Non-pigmented ciliary epithelial cell (primary cell): ENCODE measurements around the gene PDGFRA.
"Not testable (repeated sequence)": the region's sequence is repeated elsewhere in the genome, so short reads cannot be mapped to it uniquely, and the experiment has no call there.

Source experiments
- DNase-seq: peaks from one replicate; pipeline ENCODE4 v3.0.0-alpha.2; 2010; ENCODE audit warnings: low read depth

Gene PDGFRA

DNA sequence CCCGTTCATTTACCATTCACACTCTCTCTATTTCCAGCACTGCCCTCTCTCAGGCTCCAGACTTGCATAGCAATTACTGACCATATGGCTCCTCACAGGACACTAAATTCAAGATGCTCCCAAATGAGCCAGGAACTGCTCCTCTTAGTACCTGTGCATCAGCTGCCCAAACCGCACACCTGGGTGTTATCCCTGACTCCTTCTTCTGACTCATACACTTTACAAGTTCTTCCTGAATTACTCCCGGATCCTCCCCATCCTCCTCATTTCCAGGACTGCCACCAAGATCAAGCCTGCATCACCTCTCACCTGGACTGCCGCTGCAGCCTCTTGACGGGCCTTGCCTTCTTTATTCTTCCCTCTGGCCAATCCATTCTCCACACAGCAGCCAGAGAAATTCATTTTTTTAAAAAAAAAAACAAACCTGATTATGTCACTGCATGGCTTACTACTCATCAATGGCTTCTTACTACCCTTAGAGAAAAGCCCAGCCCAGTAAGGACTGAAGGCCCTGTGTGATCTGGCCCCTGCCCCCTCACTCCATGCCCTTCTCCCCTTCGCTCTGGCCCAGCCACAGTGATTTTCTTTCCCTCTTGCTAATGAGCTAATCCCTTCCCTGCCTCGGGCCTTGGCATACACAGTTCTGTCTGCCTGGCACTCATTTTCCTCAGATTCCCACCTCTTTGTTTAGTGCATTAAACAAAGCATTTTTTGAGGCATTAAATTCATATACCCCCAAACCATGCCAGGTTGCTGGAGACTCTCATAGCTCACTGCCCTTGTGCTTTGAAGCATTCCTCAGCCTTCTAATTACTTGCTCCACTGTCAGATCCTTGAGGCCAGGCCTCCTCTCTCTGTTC lies 92.0 kb downstream of the PDGFRA start:
- DNase-seq, result no peak

DNA sequence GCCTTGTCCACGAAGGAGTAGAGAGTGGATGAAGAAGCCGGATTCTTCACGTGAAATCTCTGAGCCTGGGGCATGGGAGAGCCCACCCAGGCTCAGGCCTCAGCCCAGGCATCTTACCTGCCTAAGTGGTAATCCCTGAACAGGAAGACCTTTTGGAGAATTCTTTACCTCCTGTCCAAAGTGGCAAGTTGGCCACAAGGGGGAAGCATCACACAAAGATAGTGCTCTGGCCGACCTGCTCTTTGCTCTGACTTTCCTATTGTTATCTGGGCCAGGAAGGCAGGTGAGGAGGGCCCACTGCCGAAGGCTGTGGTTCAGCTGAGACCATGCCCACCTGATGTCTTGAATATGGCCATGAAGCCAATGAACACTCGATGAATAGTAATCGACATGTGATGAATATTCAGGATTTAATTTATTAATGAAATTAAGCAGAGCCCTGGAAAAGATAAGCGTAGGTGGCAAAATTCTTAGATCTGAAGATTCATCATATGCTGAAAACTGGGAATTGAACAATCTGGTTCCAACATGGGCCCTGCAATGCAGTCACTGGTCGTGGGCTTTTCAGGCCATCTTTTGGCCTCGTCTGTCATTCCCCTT lies 93.8 kb downstream of the PDGFRA start:
- peak; percentile 20 for DNase-seq

DNA sequence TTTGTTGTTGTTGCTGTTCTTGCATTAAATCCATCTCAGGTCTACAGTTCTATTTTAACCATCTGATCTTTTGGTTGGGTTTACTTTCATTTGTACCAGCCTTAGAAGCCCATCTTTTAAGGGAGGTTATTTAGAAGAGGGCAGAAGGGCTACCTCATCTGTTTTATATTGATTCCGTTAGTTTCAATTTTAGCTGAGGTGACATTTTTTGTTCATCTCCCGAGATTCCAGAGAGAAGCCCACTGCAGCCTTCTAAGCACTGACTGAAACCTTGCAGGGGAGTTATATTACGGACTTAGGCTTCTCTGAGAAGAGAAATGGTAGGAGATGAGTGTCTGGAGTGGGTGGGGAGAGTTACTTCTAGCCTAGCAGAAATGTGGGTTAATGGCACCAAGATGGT lies 101.8 kb downstream of the PDGFRA start:
- DNase-seq, result no peak

DNA sequence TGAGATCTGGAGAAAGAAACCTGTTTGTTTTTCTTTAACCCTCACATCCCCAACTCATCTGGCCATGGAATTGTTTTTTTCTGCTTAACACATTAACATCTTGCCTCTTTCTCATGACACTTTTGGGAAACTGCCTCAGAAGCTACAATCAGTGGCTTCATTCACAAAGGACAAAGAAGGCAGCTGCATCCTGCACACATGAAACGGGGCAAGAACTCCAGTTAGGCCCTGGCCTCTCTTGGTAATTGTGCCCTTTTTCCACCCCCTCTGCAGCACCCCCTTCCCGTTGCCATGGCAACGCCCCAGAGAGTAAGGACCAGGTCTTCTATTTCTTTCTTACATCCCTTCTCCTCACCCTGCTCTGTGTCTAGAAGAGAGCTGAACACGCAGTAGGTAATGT lies 103.4 kb downstream of the PDGFRA start:
- no peak for DNase-seq

DNA sequence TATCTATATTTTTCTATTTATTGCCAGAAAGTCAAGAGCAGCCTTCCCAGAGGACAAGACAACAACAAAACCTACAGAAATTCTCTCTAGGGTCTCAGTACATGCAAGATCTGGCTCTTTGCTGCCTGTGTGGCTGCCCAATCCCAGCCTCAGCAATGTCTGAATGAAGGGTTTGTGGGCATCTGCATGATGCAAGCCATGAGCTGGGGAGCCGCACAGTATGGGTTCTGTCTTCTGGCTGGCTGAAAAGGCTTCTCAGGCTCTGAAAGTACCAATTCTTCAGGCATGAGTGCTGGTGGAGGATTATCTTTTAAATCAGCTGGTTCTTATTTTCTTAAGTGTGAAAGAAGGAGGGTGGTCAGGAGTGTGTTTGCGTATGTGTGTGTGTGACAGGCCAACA lies 104.6 kb downstream of the PDGFRA start:
- no peak for DNase-seq

DNA sequence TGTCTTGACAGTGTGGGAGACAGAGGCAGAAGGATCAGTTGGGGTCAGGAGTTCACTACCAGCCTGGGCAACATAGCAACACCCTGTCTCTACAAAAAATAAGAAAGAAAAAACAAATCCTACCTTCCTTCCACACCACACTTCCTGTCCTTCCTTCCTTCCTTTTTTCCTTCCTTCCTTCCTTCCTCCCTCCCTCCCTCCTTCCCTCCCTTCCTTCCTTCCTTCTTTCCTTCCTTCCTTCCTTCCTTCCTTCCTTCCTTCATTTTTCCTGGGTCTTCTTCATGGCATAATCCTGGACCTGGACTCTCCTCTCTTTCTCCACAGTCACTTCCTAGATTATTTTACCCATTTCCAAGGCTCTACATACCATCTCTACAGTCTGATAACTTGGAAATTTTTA lies 105.7 kb downstream of the PDGFRA start:
- DNase-seq, result not testable (repeated sequence)

DNA sequence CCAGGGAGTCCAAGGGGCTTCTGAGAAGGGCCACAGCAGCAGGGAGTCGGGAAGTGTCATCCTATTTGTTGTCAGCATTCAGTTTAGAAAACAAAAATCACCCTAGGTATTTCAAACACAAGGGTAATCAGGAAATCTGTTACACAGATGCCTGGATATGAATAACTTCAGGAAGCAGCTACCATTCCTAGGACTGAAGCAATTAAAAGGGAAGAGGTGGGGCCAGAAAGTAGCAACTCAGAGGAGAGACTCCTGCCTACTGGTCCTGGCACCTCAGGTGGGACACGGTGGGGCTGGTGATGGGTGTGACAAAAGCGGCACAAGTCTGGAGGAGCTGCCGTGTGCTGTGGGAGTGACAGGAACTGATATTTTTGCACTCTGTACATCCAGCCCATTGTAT lies 107.9 kb downstream of the PDGFRA start:
- no peak for DNase-seq

DNA sequence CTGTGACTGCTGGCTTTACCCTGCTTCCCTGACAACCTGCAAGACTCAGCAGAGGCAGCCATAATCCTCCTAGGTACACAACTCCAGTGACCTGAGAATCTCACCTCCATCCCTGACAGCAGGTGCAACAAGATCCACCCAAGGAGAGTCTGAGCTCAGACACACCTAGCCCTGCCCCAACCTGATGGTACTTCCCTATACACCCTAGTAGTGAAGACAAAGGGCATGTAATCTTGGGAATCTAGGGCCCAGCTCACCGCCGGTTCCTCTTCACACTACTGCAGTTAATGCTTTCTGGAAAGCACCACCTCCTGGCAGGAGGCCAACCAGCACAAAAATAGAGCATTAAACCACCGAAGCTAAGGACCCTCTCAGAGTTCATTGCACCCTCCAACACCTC lies 113.0 kb downstream of the PDGFRA start:
- DNase-seq, result not testable (repeated sequence)
